Measurements from ENCODE around the gene PDE11A.

The PDE11A gene

GRCh38 chr2:177738461-177739235 is 333.9 kb downstream of the PDE11A start:
- in situ Hi-C loops (cut with HindIII; ENCODE audit: low sequenced_read_pairs): no loop called here
- no peak for TF ChIP-seq CTCF (IDR thresholded peaks at IDR 0.05; ENCODE audit: low read depth, low read length)
- no peak overlapping the region for H3K4me3 ChIP-seq (ENCODE audit: low read depth, low read length)
- DNase-seq (ENCODE audit: low read depth, low spot score): no peak

- in situ Hi-C loops (cut with HindIII; ENCODE audit: low sequenced_read_pairs): no loop called here
- TF ChIP-seq CTCF (IDR thresholded peaks at IDR 0.05; ENCODE audit: low read depth, low read length): no peak
- H3K4me3 ChIP-seq (ENCODE audit: low read depth, low read length): no peak overlapping the region
- no peak for DNase-seq (ENCODE audit: low read depth, low spot score)
Observed at GRCh38 chr2:177735318-177735803, 337.2 kb downstream of the PDE11A start.

- no peak for DNase-seq (ENCODE audit: low read depth, low spot score)
- in situ Hi-C loops (cut with HindIII; ENCODE audit: low sequenced_read_pairs): no loop called here
- no peak for TF ChIP-seq CTCF (IDR thresholded peaks at IDR 0.05; ENCODE audit: low read depth, low read length)
- H3K4me3 ChIP-seq (ENCODE audit: low read depth, low read length): no peak overlapping the region
Observed at GRCh38 chr2:177733322-177733855, 339.2 kb downstream of the PDE11A start.

- TF ChIP-seq CTCF (IDR thresholded peaks at IDR 0.05; ENCODE audit: low read depth, low read length): no peak
- in situ Hi-C loops (cut with HindIII; ENCODE audit: low sequenced_read_pairs): no loop called here
- no peak for DNase-seq (ENCODE audit: low read depth, low spot score)
- H3K4me3 ChIP-seq (ENCODE audit: low read depth, low read length): no peak overlapping the region
Observed at GRCh38 chr2:177731384-177731783, 341.2 kb downstream of the PDE11A start.

GRCh38 chr2:177730792-177731191 is 341.8 kb downstream of the PDE11A start:
- H3K4me3 ChIP-seq (ENCODE audit: low read depth, low read length): no peak overlapping the region
- TF ChIP-seq CTCF (IDR thresholded peaks at IDR 0.05; ENCODE audit: low read depth, low read length): no peak
- in situ Hi-C loops (cut with HindIII; ENCODE audit: low sequenced_read_pairs): no loop called here
- no peak for DNase-seq (ENCODE audit: low read depth, low spot score)

GRCh38 chr2:177730363-177730762 is 342.2 kb downstream of the PDE11A start:
- H3K4me3 ChIP-seq (ENCODE audit: low read depth, low read length): no peak overlapping the region
- in situ Hi-C loops (cut with HindIII; ENCODE audit: low sequenced_read_pairs): no loop called here
- no peak for TF ChIP-seq CTCF (IDR thresholded peaks at IDR 0.05; ENCODE audit: low read depth, low read length)
- DNase-seq (ENCODE audit: low read depth, low spot score): no peak

All from astrocyte of the spinal cord (primary cell).